ENCODE measurements around the gene DNPH1. TPM values are rescaled to one million over a fixed set of nuclear protein-coding genes. Genes with fewer than 3 reads are reported as not detected.

The DNPH1 gene
- total RNA-seq, 1 donor: 21.6 TPM

DNA sequence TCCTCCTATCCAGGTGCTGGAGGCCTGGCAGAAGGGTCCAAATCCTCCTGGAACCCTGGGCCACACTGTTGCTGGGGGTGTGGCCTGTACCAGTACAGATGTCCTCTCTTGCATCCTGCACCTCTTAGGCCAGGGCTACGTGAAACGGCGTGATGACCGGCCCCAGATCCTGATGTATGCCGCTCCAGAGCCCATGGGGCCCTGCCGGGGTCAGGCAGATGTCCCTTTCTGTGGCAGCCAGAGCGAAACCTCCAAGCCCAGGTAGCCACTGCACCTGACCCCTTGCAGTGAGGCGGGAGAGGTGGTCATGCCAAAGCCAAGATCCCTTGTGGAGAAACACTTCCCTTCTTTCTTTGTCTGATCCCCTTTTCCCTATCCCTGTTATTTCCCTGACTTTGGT lies 14.2 kb downstream of the DNPH1 start:
- TF ChIP-seq, protein P1, sequence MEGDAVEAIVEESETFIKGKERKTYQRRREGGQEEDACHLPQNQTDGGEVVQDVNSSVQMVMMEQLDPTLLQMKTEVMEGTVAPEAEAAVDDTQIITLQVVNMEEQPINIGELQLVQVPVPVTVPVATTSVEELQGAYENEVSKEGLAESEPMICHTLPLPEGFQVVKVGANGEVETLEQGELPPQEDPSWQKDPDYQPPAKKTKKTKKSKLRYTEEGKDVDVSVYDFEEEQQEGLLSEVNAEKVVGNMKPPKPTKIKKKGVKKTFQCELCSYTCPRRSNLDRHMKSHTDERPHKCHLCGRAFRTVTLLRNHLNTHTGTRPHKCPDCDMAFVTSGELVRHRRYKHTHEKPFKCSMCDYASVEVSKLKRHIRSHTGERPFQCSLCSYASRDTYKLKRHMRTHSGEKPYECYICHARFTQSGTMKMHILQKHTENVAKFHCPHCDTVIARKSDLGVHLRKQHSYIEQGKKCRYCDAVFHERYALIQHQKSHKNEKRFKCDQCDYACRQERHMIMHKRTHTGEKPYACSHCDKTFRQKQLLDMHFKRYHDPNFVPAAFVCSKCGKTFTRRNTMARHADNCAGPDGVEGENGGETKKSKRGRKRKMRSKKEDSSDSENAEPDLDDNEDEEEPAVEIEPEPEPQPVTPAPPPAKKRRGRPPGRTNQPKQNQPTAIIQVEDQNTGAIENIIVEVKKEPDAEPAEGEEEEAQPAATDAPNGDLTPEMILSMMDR (IDR thresholded peaks at IDR 0.05; ENCODE audit: insufficient read depth, low read depth, low read length): no peak
- no peak for DNase-seq (ENCODE audit: low read depth)
- no peak overlapping the region for H3K4me3 ChIP-seq (ENCODE audit: low read depth, low read length)

DNA sequence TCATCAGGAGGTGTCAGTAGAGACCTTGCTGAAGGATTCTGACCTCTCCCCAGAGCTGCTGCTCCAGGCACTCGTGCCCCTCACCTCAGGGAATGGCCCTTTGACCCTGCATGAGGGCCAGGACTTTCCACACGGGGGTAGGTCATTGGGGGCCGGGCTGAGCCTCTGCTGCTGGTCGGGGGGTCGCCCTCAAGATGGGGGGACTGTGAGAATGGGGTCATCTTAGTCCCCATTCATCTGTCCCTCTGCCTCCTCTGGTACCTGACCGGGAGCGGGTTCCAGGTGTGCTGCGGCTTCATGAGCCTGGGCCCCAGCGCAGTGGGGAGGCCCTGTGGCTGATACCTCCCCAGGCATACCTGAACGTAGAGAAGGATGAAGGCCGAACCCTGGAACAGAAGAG lies 15.8 kb downstream of the DNPH1 start:
- TF ChIP-seq, protein P1 (IDR thresholded peaks at IDR 0.05; ENCODE audit: insufficient read depth, low read depth, low read length): no peak
- no peak for DNase-seq (ENCODE audit: low read depth)
- H3K4me3 ChIP-seq (ENCODE audit: low read depth, low read length): no peak overlapping the region

GRCh38 chr6:43211955-43212354 lies 17.3 kb downstream of the DNPH1 start:
- TF ChIP-seq, protein P1 (IDR thresholded peaks at IDR 0.05; ENCODE audit: insufficient read depth, low read depth, low read length): no peak
- no peak overlapping the region for H3K4me3 ChIP-seq (ENCODE audit: low read depth, low read length)
- DNase-seq (ENCODE audit: low read depth): no peak

DNA sequence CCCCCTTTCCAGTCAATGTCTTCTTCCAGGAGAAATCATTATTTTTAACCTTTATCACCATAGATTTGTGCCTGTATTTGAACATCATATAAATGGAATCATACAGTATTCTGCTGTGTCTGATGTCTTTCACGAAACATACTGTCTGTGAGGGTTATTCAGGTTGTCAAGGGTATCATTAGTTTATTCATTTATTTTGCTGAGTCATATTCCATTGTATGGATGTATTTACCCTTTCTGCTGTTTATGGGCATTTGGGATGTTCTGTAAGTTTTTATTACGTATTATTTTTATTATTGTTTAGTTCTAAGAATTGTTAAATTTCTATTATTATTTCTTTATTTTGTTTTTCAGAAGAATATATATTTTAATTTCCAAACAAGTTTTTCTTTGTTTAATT lies 22.0 kb downstream of the DNPH1 start:
- TF ChIP-seq, protein P1 (IDR thresholded peaks at IDR 0.05; ENCODE audit: insufficient read depth, low read depth, low read length): no peak
- H3K4me3 ChIP-seq (ENCODE audit: low read depth, low read length): no peak overlapping the region
- no peak for DNase-seq (ENCODE audit: low read depth)

DNA sequence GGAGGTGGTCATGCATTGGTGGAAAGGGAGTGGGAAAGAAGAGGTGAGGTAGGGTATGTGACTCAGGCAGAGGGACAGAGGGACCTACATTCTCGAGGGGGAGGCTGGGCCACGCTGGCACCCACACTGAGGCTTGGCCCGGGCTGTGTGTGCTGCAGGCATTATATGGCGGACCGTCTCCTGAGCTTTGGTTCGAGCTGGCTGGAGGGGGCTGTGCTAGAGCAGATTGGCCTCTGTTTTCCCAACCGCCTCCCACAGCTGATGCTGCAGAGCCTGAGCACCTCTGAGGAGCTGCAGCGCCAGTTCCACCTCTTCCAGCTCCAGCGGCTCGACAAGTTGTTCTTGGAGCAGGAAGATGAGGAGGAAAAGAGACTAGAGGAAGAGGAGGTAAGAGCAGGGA lies 23.4 kb downstream of the DNPH1 start:
- no peak for DNase-seq (ENCODE audit: low read depth)
- H3K4me3 ChIP-seq (ENCODE audit: low read depth, low read length): no peak overlapping the region
- TF ChIP-seq, protein P1 (IDR thresholded peaks at IDR 0.05; ENCODE audit: insufficient read depth, low read depth, low read length): no peak

DNA sequence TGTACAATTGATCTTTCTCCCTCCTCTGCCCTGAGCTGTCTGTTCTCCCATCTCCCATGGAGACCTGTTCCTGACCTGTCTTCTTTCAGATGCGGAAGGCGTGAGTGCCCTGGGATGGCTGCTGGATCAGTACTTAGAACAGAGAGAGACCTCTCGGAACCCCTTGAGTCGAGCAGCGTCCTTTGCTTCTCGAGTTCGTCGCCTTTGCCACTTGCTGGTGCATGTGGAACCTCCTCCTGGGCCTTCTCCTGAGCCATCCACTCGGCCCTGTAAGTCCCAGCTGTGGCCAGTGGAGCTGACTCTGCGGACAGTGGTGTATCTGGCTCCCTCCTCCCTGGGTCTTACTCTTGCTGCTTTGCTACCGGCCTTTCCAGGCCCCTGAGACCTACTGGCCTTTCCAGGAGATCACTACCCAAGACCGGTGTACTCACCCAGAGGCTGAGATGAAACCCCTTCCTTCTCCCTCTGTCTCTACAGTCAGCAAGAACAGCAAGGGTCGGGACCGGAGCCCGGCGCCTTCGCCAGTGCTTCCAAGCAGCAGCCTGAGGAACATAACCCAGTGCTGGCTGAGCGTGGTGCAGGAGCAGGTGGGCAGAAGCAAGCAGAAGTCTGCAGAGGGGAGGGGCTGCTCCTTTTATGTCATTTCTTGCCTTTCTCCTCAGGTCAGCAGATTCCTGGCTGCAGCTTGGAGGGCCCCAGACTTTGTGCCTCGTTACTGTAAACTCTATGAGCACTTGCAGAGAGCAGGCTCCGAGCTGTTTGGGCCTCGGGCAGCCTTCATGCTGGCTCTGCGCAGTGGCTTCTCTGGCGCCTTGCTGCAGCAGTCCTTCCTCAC lies 24.8 kb downstream of the DNPH1 start:
- DNase-seq (ENCODE audit: low read depth): no peak
- H3K4me3 ChIP-seq (ENCODE audit: low read depth, low read length): no peak overlapping the region
- TF ChIP-seq, protein P1 (IDR thresholded peaks at IDR 0.05; ENCODE audit: insufficient read depth, low read depth, low read length): no peak

GRCh38 chr6:43203718-43204095 lies 25.6 kb downstream of the DNPH1 start:
- no peak for DNase-seq (ENCODE audit: low read depth)
- H3K4me3 ChIP-seq (ENCODE audit: low read depth, low read length): no peak overlapping the region
- TF ChIP-seq, protein P1 (IDR thresholded peaks at IDR 0.05; ENCODE audit: insufficient read depth, low read depth, low read length): no peak
